Superior temporal gyrus (tissue), 1 donor: ENCODE measurements around the gene ASCC1.
"Not testable (repeated sequence)": the region's sequence is repeated elsewhere in the genome, so short reads cannot be mapped to it uniquely, and the experiment has no call there.

ENCODE experiments used
- DNase-seq: peaks from one replicate; pipeline ENCODE4 v3.0.0-alpha.2; 2016; ENCODE audit errors: extremely low spot score

ASCC1 gene

DNA sequence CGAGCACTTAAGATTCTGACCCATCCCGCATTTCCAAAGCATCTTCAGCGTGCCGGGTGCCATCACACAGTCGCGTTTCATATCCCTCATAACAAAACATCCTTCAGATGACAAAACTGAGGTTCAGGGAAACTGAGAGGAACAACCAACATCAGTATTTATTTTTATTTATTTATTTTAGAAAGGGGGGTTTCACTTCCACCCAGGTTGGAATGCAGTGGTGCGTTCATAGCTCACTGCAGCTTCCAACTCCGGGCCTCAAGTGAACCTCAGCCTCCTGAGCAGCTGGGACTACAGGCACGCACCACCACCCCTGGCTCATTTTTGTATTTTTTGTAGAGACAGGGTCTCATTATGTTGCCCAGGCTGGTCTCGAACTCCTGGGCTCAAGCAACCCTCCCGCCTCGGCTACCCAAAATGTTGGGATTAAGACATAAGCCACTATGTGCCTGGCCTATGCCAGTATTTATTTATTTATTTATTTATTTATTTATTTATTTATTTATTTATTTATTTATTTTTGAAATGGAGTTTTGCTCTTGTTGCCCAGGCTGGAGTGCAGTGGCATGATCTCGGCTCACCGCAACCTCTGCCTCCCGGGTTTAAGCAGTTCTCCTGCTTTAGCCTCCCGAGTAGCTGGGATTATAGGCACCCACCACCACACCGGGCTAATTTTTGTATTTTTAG, 33.2 kb upstream of the ASCC1 start:
- peak; percentile 10 for DNase-seq

DNA sequence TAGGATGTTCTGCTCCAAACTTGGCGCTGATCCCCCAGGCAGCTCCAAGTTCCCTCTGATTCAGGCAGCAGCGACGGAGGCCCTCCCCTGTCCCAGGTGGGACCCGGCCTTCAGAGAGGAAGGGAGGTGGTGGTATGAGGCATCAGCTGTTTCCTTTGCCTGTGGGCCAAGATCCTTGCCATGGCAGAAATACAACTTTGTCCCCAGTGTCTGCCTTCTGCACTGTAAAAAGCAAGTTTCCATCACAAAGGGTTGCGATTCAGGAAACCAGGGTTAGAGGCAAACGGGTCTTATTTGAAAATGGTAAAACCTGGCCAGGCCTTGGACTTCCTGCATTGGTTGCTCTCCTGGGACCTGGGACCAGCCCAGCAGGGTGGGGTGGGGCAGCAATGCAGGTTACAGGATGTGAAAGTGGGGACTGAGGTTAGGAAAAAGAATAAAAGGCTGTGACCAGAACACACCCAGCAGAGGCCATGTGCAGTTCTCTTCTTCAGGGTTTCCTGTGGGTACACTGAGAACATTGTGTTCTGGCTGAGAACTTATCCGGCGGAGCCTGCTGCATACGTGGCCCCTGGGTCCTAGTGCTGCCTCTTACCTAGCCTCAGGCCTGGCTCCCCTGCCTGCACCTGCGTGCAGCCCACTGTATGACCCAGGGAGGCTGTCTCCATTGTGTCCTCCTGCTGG, 32.5 kb upstream of the ASCC1 start:
- peak; percentile 91 for DNase-seq

DNA sequence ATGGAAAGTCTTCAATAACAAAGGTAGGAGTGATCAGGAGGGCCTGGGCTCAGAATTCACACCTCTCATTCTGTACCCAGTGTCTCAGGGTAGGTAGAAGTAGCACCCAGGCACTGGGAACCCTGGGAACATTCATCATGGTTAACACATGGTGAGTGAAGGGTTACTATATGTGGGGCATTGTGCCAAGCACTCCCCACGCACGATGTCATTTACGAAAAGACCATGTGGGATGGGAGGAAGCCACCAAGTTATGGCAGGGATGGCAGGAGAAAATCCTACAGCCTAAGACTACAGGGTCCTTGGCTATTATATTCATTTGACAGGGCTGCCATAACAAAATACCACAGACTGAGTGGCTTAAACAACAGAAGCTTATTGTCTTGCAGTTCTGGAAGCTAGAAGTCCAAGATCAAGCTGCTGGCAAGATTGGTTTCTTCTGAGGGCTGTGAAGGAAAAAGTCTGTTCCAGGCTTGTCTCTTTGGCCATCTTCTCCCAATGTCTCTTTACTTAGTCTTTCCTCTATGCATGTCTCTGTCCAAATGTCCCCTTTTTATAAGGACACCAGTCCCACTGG, 30.0 kb upstream of the ASCC1 start:
- peak; percentile 34 for DNase-seq

DNA sequence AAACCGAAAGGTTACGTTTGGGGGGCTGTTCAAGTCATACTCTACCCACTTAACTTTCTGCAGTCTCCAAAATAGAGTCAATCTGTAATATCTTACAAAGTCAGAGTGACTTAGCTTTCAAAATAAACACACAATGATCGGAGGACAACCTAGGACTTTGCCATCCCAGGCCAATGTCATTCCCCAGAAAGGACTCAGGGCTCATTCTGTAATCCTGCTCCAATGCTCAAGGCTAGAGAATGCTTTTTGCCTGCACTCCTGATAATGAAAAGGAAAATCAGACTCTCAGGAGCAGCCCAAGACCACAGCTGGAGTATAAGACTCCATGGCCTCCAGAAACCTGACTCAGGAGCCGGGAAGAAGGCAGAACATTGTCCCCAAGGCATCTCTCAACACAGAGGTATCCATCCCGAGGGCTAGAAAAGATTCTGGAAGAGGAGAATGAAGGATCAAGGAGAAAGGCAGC, 28.5 kb upstream of the ASCC1 start:
- DNase-seq: no peak

DNA sequence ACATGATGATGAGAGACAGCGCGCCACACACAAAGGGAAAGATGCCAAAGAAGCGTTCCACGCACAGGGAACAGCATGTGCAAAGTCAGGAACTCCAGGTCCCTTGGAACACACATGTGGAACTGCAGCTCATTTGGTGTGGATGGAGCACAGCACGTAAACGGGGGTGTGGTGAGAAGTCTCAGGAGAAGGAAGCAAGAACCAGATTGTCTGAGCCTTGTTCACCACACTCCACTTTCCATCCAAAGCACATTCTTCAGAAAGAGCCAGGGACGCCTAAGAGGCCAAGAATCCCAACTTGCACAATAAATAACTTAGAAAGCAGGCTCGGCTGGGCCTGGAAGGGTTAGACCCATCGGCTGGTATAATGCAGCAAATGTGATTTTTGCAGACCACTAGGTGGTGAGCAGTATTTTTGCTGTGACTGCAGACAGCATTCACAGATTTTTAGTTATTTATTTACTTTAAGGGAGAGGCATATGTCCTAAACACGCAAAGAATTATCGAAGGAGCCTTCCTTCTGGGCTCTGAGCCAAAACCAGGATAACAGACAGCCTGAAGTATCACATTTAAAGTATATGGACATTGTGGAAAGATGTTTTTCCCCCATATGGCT, 27.9 kb upstream of the ASCC1 start:
- peak; percentile 67 for DNase-seq

DNA sequence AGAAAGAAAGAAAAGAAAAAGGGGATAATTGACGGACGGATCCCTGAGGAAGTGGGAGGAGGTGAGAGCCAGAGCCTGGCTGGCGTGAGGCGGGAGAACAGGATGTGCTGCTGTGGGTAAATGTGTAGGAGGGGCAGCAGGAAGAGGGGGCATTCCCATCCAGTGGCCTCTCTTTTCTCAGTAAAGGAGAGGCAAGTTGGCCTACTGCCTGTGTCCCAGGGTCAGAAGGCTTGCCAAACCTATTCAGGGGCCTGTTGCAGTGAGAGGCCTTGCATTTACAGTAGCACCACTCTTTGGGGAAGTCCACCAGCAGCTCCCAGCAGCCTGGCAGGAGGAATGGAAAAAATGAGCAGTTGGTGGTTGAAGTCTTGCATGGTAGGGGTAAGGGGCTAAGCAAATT, 26.6 kb upstream of the ASCC1 start:
- DNase-seq: peak; percentile 26

DNA sequence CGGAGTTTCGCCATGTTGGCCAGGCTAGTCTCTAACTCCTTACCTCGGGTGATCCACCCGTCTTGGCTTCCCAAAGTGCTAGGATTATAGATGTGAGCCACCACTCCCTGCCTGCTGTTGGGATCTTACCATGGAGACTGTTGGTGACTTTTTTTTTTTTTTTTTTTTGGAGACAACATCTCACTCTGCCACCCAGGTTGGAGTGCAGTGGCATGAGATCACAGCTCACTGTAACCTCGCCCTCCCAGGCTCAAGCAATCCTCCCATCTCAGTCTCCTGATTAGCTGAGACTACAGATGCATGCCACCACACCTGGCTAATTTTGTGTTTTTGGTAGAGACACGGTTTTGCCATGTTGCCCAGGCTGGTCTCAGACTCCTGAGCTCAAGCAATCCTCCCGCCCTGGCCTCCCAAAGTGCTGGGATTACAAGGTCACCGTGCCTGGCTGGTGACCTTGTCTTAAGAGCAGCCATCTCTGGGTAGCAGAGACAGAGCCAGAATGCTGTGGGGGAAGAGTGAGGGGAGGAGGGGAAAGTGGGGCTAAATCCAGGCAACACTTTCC, 25.7 kb upstream of the ASCC1 start:
- no peak for DNase-seq

DNA sequence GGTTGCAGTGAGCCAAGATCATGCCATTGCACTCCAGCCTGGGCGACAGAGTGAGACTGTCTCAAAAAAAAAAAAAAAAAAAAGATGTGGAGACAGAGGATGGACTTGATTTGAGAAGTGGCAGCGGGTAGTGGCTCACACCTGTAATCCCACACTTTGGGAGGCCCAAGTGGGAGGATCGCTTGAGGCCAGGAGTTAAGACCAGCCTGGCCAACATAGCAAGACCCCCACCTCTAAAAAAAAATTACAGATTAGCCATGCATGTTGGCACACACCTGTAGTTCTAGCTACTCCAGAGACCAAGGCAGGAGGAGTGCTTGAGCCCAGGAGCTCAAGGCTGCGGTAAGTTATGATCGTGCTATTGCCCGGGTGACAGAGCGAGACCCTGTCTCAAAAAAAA, 24.3 kb upstream of the ASCC1 start:
- no peak for DNase-seq

DNA sequence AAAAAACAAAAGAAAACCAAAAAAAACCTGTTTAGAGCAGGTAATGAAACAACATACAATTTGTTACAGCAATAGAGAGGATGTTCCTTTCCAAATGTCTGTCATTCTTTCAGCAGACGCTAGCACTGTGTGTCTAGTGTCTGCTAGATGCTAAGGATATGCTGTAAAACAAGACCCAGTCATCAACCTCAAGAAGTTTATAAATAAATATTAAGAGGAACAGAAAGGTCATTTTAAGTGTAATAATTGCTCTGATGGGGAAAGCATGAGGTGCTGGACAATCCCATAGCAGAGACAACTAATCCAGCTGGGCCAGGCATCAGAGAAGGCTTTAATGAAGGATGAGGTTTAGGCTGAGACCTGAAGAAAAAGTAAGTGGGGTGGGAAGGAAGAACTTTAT, 23.3 kb upstream of the ASCC1 start:
- no peak for DNase-seq

DNA sequence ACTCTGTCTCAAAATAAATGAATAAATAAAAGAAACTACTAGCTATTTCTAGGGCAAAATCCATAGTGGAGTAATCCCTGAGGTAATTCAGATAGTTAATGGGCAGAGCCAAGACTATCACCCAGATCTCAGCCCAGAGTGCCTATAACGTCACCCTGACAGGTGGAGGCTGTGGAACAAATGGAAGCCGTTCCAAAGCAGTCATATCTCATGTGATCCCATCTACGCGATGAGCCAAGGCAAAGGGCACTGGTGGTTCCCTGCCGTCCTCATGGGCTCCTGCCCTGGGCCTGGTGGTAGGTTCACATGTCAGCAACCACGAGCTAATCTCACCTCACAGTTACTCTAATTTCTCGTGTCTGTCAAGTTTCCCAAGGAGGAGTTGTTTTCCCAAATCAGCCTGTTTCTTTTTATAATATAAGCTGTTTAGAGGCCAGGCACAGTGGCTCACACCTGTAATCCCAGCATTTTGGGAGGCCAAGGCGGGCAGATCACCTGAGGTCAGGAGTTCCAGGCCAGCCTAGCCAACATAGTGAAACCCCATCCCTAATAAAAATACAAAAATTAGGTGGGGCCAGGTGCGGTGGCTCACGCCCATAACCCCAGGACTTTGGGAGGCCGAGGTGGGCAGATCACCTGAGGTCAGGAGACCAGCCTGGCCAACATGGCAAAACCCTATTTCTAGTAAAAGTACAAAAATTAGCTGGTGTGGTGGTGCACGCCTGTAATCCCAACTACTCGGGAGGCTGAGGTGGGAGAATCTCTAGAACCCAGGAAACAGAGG, 22.5 kb upstream of the ASCC1 start:
- no peak for DNase-seq

DNA sequence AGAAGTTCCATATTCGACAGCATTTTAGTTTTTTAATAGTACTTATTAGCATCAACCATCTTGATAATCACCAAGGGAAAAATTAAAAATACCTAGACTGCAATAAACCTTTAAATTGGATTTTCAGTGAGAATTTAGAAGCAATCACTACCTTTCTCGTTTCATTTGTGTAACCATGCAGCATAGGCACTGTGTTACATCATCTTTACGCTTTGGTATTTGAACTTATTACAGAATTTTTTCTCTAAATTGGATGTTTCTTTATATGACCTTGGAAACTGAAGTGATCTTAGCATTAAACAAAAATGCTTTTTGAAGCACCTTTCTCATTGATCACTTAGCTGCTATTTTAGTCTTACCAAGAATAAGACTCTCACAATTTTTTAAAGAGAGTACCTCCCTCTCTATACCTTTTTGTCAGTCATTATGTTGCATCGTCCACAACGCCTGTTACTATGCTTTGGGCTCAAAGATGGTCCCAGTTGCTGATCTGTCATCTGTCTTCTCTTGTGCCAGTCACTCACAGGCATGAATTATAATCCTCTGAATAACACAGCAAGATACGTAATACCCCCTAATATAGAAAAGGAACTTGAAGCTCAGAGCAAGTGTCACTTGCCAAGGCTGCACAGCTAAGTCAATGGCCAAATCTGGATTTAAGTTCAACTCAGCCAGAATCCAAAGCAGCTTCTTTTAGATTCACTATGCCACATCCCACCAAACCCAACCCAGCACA, 19.6 kb upstream of the ASCC1 start:
- DNase-seq: no peak

DNA sequence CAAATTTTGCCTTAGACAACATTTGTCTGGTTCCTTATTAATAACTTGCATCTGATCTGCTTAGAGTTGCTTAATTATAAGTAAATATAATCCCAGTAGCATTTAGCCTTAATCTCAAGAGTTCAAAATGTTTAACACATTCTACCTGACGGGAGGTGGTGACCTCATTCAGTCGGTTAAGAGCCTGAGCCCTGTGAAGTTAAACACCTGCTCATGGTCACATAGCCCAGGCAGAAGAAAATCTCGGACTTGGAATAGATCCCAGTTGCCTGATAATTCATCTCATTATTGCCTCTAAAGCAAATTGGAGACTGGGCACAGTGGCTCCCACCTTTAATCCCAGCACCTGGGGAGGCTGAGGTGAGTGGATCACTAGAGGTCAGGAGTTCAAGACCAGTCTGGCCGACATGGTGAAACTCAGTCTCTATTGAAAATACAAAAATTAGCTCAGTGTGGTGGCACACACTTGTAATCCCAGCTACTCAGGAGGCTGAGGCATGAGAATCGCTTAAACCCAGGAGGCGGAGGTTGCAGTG, 18.6 kb upstream of the ASCC1 start:
- DNase-seq: no peak

DNA sequence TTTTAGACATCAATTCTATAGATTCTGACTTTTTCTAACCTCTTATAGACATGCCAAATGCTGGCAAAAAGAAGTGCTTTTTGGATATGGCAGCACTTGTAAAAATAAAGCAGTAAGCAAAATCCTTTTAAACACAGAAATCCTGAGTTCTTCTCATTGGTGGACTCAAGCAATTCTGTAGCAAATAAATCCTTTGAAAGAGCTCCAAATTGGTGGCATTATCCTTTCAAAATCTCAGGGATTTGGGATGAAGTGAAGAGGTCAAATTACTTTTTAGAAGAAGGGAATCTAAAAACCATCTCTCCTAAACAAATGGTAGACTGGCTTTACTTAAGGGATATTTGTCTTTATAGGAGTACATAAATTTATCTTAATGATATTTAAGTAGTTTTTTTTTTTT, 17.5 kb upstream of the ASCC1 start:
- no peak for DNase-seq

DNA sequence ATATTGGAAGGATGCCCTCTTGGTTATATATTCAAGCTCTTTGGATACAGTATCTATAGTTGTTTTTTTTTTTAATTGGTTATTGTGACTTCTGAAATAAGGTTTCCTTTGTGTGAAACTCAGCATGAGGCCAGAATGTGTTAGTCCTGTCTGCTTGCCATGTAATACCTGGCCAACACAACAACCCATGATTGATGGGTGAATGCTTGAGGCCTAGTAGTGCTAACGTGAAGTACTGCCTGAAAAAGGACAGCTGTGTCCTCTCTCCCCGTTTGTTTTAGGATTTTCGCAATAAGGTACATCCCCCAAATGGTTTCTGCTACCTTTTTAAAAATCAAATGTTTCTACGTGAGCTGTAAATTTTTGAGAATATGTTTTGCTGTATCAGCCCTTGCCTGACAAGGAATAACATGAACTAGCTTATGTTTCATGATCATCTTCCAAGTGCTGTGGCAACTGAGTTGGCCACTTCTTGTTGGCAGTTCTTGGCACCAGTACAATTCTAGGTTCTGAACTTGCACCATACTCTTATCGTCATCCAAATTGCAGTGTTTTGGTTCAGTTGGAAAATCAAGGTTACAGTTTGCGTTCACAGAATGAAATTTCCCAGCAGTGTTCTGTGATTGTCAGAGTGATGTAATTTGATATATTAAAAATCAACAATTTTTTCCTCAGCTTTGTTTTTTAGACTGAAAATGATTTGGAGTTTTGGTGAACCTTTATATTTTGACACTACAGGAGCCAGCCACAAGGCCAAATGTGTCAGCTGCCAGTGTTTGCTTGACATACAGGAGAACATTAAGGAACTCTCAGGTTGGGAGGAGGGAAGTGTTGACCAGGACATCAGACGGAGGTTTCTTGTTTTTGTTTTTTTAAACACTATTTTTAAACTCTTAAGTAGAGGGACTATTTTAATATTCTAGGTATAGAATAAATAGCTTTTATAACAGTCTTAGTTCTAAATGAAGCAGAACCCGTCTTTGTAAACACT, 13.5 kb upstream of the ASCC1 start:
- no peak for DNase-seq

DNA sequence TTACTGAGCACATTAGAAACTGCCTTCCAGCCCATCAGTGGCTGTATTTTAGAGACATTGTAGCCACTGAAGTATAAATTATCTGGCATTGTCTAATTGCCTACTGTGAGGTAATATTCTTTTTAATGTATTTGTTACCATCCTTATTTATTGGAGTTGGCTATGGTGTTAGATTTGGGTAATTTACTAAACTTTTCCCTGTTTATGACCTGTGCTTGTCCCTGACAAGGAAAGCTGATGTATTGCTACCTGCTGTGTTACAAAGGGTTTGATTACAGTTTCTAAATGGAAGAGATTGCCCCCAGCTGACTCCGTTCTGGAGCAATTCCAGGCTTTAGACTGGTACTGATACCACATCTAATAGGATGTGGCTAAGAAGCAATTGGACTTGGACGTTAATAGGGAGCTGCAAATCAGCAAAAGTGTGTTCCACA, 12.3 kb upstream of the ASCC1 start:
- DNase-seq: no peak

DNA sequence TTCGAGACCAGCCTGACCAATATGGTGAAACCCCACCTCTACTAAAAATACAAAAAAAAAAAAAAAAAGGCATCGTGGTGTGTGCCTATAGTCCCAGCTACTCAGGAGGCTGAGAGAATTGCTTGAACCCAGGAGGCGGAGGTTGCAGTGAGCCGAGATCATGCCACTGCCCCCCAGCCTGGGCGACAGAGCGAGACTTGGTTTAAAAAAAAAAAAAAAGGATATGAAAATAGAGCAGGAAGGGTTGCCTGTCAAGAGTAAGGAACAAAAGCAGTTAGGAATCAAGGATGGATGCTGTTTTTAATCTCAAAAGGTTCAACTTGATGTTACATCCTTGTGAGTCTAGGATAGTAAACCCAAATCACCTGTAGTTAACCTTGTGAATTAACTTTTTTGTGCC, 11.8 kb upstream of the ASCC1 start:
- no peak for DNase-seq

DNA sequence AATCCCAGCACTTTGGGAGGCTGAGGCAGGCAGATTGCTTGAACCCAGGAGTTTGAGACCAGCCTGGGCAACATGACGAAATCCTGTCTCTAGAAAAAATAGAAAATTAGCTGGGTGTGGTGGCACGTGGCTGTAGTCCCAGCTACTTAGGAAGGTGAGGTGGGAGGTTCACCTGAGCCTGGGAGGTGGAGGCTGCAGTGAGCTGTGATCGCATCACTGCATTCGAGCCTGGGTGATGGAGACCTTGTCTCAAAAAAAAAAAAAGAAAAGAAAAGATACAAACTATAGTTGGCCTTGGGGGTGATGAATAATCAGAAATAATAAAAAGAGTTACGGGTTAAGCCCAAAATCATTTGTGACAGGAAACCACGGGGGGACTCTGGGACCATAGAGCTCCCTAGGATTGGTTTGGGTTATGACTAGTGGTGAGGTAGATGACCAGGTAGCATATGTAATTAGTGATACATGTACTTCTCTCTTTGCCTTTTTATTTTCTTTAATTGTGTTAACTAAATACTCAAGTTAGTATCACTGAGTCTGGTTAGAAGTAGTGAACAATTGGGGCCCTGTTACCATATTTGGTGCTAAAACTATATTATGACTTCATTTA, 10.4 kb upstream of the ASCC1 start:
- DNase-seq: no peak

DNA sequence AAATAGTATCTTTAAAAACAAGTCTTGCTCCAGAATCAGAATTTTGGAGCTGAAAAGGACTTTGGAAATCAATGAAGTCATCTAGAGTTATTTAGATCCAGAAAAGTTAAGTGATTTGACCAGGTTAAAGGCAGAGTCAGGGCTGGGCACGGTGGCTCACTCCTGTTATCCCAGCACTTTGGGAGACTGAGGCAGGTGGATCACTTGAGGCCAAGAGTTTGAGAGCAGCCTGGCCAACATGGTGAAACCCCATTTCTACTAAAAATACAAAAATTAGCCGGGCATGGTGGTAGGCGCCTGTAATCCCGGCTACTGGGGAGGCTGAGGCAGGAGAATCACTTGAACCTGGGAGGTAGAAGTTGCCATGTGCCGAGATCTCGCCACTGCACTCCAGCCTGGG, 8.1 kb upstream of the ASCC1 start:
- not testable (repeated sequence) for DNase-seq

DNA sequence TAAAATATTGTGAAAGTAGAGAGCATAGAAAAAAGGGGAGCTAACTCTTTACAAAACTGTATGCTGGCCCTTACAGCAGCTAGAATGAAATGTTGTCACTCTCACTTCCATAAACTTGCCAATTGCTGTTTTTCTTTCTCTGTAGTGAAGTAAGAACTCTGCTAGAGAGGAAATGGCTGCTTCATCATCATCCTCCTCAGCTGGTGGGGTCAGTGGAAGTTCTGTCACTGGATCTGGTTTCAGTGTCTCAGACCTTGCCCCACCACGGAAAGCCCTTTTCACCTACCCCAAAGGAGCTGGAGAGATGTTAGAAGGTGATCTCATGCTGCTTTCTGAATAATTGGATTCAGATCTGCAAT, 7.6 kb upstream of the ASCC1 start:
- no peak for DNase-seq
